Ishikawa (cell line): Measurements from ENCODE around the gene DUXB.

Source experiments
- CEBPB ChIP-seq: IDR thresholded peaks from 2 replicates; pipeline ENCODE4 v1.6.1; 2012
- CREB1 ChIP-seq: IDR thresholded peaks from 2 replicates; pipeline ENCODE4 v1.6.1; 2012; ENCODE audit warnings: low read depth
- EGR1 ChIP-seq: IDR thresholded peaks from 2 replicates; pipeline ENCODE4 v1.6.1; 2012
- EP300 ChIP-seq: IDR thresholded peaks from 2 replicates; pipeline ENCODE4 v1.6.1; 2012; ENCODE audit warnings: borderline replicate concordance
- FOXM1 ChIP-seq: IDR thresholded peaks from 2 replicates; pipeline ENCODE4 v1.6.1; 2012; ENCODE audit warnings: low read depth, borderline replicate concordance
- NFIC ChIP-seq: IDR thresholded peaks from 2 replicates; pipeline ENCODE4 v1.6.1; 2012
- RAD21 ChIP-seq: IDR thresholded peaks from 2 replicates; pipeline ENCODE4 v1.6.1; 2012; ENCODE audit warnings: low read depth
- TAF1 ChIP-seq: IDR thresholded peaks from 2 replicates; pipeline ENCODE4 v1.6.1; 2012; ENCODE audit warnings: low read depth, mild to moderate bottlenecking
- TCF12 ChIP-seq: IDR thresholded peaks from 2 replicates; pipeline ENCODE4 v1.6.1; 2012; ENCODE audit warnings: low read depth
- TEAD4 ChIP-seq: IDR thresholded peaks from 2 replicates; pipeline ENCODE4 v1.6.1; 2012
- YY1 ChIP-seq: IDR thresholded peaks from 2 replicates; pipeline ENCODE4 v1.6.1; 2012; ENCODE audit warnings: low read depth
- ZBTB7A ChIP-seq: IDR thresholded peaks from 2 replicates; pipeline ENCODE4 v1.6.1; 2012; ENCODE audit warnings: low read depth
- TF ChIP-seq, protein P1 (sequence below): IDR thresholded peaks from 2 replicates; pipeline ENCODE4 v1.6.1; 2012; ENCODE audit warnings: low read depth, mild to moderate bottlenecking
- TF ChIP-seq, protein P2 (sequence below): IDR thresholded peaks from 2 replicates; pipeline ENCODE4 v1.6.1; 2012
- TF ChIP-seq, protein P3 (sequence below): IDR thresholded peaks from 2 replicates; pipeline ENCODE4 v1.6.1; 2012

DUXB gene, protein sequence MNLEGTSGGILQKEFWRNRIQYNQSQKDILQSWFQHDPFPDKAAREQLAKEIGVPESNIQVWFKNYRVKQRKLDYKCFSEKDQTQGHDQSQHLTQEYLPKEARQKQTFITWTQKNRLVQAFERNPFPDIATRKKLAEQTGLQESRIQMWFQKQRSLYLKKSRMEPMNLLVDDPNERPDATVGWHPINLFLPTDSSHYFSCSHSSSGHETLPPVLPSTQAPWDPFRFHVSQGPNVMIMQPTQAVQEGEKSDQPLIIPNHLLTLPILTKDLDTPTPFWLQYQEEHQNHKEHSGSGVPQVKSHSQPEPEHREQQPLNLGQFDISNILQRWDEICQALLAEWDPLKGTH

DNA sequence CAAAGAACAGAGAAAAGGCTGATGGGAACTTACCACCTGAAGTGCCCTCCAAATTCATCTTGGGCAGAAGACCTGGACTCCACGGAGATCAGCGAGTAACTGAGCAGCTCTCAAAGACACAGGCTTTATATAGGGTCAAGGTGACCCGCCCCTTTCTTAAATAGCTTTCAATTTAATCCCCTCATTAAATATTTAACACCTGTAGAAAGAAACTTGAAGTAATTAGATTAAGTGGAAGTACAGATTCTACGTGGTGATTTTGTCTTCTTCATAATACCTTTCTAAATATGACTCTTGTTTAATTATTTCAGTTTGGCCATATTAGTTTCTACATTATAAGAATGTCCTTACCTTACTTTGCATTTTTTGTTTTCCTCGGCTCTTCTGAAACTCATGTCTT is at the start of gene DUXB:
TSS of gene DUXB (minus strand) at position 101 of the 400 bp plus-strand sequence. CDS start at position 58, 43 bp downstream.
- TF ChIP-seq TAF1, result no peak
- TF ChIP-seq CEBPB, result no peak
- TF ChIP-seq TCF12, result no peak
- TF ChIP-seq FOXM1, result no peak

DNA sequence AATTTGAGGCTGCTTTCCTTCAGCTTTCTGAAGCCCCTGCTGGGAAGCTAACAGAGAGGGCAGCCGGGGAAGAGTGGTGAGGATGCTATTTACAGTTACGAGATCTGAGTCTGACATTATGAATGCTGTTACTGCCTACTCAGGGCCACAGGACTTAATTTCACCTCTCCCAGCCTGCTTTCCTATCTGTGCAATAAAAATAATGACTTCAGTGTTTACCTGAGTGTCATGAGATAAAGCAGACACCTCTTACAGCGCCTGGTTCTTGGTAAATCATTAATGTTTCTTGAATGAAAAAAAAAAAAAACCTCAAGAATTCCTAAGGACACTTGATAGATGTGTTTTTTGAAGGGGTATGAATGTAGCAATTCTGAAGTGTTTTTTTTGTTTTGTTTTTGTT is 49.3 kb upstream of the DUXB start:
- no peak for TF ChIP-seq NFIC
- no peak for TF ChIP-seq TAF1
- no peak for TF ChIP-seq TEAD4
- TF ChIP-seq EP300, result no peak
- no peak for TF ChIP-seq TCF12
- no peak for TF ChIP-seq ZBTB7A
- TF ChIP-seq, protein P1, sequence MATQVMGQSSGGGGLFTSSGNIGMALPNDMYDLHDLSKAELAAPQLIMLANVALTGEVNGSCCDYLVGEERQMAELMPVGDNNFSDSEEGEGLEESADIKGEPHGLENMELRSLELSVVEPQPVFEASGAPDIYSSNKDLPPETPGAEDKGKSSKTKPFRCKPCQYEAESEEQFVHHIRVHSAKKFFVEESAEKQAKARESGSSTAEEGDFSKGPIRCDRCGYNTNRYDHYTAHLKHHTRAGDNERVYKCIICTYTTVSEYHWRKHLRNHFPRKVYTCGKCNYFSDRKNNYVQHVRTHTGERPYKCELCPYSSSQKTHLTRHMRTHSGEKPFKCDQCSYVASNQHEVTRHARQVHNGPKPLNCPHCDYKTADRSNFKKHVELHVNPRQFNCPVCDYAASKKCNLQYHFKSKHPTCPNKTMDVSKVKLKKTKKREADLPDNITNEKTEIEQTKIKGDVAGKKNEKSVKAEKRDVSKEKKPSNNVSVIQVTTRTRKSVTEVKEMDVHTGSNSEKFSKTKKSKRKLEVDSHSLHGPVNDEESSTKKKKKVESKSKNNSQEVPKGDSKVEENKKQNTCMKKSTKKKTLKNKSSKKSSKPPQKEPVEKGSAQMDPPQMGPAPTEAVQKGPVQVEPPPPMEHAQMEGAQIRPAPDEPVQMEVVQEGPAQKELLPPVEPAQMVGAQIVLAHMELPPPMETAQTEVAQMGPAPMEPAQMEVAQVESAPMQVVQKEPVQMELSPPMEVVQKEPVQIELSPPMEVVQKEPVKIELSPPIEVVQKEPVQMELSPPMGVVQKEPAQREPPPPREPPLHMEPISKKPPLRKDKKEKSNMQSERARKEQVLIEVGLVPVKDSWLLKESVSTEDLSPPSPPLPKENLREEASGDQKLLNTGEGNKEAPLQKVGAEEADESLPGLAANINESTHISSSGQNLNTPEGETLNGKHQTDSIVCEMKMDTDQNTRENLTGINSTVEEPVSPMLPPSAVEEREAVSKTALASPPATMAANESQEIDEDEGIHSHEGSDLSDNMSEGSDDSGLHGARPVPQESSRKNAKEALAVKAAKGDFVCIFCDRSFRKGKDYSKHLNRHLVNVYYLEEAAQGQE, result no peak
- TF ChIP-seq RAD21, result no peak

DNA sequence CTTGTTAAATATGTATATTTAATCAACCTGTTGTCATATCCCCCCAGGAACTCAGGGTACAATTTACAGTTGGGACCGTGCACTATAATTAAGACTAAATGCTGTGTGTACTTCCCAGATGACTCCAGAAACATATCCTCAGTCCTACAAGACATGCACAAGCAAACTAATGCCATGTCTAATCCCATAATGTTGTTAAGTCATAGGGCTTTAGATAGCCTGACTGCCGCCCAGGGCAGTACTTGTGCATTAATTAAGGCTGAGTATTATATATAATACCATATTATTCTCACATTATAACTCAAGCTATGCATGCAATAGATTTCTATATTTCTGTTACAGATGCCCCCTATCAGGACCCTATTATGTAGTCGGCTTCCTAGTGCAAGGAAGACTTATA is 45.1 kb upstream of the DUXB start:
- TF ChIP-seq TCF12 (no peak), TEAD4 (no peak), CEBPB (no peak), TAF1 (no peak), FOXM1 (no peak), NFIC (no peak), YY1 (no peak), ZBTB7A (no peak), EP300 (no peak), RAD21 (no peak), CREB1 (no peak)
- TF ChIP-seq, protein P2, sequence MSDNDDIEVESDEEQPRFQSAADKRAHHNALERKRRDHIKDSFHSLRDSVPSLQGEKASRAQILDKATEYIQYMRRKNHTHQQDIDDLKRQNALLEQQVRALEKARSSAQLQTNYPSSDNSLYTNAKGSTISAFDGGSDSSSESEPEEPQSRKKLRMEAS, result no peak
- TF ChIP-seq, protein P3, sequence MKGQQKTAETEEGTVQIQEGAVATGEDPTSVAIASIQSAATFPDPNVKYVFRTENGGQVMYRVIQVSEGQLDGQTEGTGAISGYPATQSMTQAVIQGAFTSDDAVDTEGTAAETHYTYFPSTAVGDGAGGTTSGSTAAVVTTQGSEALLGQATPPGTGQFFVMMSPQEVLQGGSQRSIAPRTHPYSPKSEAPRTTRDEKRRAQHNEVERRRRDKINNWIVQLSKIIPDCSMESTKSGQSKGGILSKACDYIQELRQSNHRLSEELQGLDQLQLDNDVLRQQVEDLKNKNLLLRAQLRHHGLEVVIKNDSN, result no peak

DNA sequence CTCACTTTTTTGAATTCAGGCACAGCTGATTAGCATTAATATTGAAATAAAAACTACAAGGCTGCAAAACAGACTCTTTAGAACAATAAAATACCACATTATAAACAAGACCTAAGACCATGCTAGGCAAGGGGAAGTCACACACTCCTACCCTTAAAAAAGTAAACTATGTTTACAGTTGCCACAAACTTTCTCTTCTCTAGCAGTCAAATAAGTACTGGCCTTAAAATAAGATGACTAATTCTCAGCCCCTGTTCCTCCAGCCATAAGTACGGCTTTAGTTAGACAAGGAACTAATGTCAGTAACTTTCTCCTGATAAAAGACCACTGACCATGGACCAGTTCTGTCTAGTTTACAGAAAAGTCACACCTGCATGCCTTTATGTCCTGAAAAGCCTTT is 44.6 kb upstream of the DUXB start:
- TF ChIP-seq TEAD4 (no peak), CREB1 (no peak), TAF1 (no peak), EGR1 (no peak), TCF12 (no peak), YY1 (no peak), CEBPB (no peak), EP300 (no peak), ZBTB7A (no peak), RAD21 (no peak)
- TF ChIP-seq, protein P2, result no peak
- TF ChIP-seq, protein P3, result no peak

DNA sequence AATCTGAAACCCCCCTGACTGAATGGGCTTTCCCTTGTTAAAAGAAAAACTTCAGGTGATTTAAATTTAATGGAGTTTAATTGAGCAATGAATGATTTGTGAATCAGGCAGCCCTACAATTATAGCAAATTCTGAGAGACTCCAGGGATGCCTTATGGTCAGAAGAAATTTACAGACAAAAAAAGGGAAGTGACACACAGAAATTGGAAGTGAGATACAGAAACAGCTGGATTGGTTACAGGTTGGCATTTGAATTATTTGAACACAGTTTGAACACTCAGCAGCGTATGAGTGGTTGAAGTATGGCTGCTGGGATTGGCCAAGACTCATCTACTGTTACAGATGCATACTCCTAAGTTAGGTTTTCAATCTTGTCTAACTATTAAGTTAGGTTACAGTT is 44.0 kb upstream of the DUXB start:
- no peak for TF ChIP-seq NFIC

DNA sequence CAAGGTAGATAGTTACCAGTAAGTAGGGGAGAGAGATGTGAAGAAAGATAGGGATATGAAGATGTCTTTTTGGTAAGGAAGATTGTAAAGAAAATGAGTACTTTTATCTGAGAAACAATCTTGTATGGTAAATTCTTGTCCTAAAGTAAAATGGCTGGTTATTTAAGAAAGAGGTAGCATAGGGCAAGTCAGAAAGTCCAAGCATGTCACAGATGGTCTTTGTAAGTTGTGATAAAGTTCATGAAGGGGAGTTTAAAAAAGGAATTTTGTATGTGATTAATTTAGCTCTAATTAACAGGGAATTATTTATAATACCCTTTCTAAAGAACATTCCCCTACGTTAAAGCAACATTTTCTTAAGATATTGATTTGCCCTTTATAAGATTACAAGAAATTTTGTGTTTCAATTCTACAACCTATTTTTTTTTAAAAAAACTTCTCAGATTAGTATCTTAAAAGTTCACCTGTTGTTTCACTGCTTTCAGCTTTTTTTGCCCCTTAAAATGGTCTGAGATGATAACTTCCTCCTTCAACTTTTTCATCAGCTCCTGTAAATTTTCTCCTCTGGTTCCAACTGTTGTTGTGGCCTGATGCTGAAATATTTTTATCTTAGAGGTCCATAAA is 41.3 kb upstream of the DUXB start:
- TF ChIP-seq RAD21, result no peak
- TF ChIP-seq, protein P2, result no peak
- no peak for TF ChIP-seq TCF12
- TF ChIP-seq FOXM1, result no peak
- no peak for TF ChIP-seq EGR1
- no peak for TF ChIP-seq ZBTB7A
- TF ChIP-seq YY1, result no peak
- no peak for TF ChIP-seq CREB1
- TF ChIP-seq, protein P1, result no peak
- TF ChIP-seq TEAD4, result no peak
- TF ChIP-seq TAF1, result no peak
